Measurements from ENCODE around the gene SMARCA4.

Gene SMARCA4

GRCh38 chr19:10960314-10961072, at the start of gene SMARCA4:
SMARCA4 (plus strand) TSS chr19:10961030; CDS start chr19:10984152, 23,122 bp downstream.
- peak; percentile 81 for DNase-seq

- no peak for DNase-seq
Observed at GRCh38 chr19:10911579-10912363, 49.1 kb upstream of the SMARCA4 start.

GRCh38 chr19:10912619-10913018, 48.2 kb upstream of the SMARCA4 start:
- DNase-seq: no peak

- no peak for DNase-seq
Observed at GRCh38 chr19:10913716-10914340, 47.0 kb upstream of the SMARCA4 start.

- DNase-seq: no peak
Observed at GRCh38 chr19:10915130-10916091, 45.4 kb upstream of the SMARCA4 start.

- no peak for DNase-seq
Observed at GRCh38 chr19:10916602-10917001, 44.2 kb upstream of the SMARCA4 start.

GRCh38 chr19:10918359-10918758, 42.5 kb upstream of the SMARCA4 start:
- DNase-seq: no peak

- DNase-seq: no peak
Observed at GRCh38 chr19:10919352-10920287, 41.2 kb upstream of the SMARCA4 start.

- no peak for DNase-seq
Observed at GRCh38 chr19:10920288-10920655, 40.6 kb upstream of the SMARCA4 start.

GRCh38 chr19:10920781-10921180, 40.0 kb upstream of the SMARCA4 start:
- DNase-seq: no peak

- no peak for DNase-seq
Observed at GRCh38 chr19:10921199-10921909, 39.5 kb upstream of the SMARCA4 start.

- no peak for DNase-seq
Observed at GRCh38 chr19:10921910-10922637, 38.8 kb upstream of the SMARCA4 start.

GRCh38 chr19:10922638-10923014, 38.2 kb upstream of the SMARCA4 start:
- DNase-seq: no peak

GRCh38 chr19:10923260-10924112, 37.3 kb upstream of the SMARCA4 start:
- DNase-seq: no peak

- DNase-seq: no peak
Observed at GRCh38 chr19:10924597-10924996, 36.2 kb upstream of the SMARCA4 start.

GRCh38 chr19:10927730-10928562, 32.9 kb upstream of the SMARCA4 start:
- no peak for DNase-seq

GRCh38 chr19:10928563-10929401, 32.0 kb upstream of the SMARCA4 start, which contains the start of the genes TIMM29 and YIPF2:
TIMM29 (plus strand) TSS chr19:10928811; CDS start chr19:10928823, 12 bp downstream.
YIPF2 (minus strand) TSS chr19:10928639; CDS start chr19:10928410, 229 bp downstream.
- peak; percentile 91 for DNase-seq

All from NCI-H526 treated with DMSO at 0.1 percent for 48 hours (cell line).